Measurements from ENCODE around the gene SYTL3. TPM values are rescaled to one million over a fixed set of nuclear protein-coding genes. Genes with fewer than 3 reads are reported as not detected.

SYTL3 gene
- total and polyA plus RNA-seq, 2 donors (not counting 1 experiment from before 2014, with no cell fraction given), result 1.1 to 5.4 TPM

- Mint-ChIP-seq H3K4me3 (no peak overlapping the region), H3K27me3 (no peaks in the 10 kb centered on the region), H3K4me1 (no peaks in the 10 kb centered on the region), H3K27ac (peak overlapping the region; percentile 76), H3K9me3 (ENCODE audit: insufficient read depth) (no peaks in the 10 kb centered on the region)
- ATAC-seq (ENCODE audit: low read depth), result no peak
- ChIA-PET CTCF (interaction anchor here (0.5 to 1.5 kb wide), 6 partner anchors 10 to 202 kb away, joined by 3 to 5 read pairs (median 4); no protein-coding TSS in a partner anchor), POLR2A (interaction anchor here (0.6 kb wide), 2 partner anchors 22 to 53 kb away, joined by 3 to 6 read pairs; no protein-coding TSS in a partner anchor)
- Histone ChIP-seq H3K9ac (ENCODE audit: low read length) (no peak overlapping the region), H3K9me3 (ENCODE audit: control extremely low read depth in 1 of 3, control insufficient read depth in 2 of 3, insufficient read depth in 1 of 3, low read length in 2 of 3) (no peaks in the 10 kb centered on the region), H3K4me2 (replicated peaks; ENCODE audit: low read depth, low read length, poor library complexity, severe bottlenecking) (no peak overlapping the region), H2AFZ (ENCODE audit: insufficient read depth, low read depth, low read length, poor library complexity, severe bottlenecking) (no peak overlapping the region), H3K4me3 (ENCODE audit: control extremely low read depth in 1 of 5, extremely low read depth in 1 of 5, insufficient read depth in 1 of 5, low read depth in 2 of 5, low read length in 4 of 5) (no peak overlapping the region), H3K4me1 (ENCODE audit: control insufficient read depth in 2 of 2, insufficient read depth in 2 of 2, low read length in 2 of 2) (no peaks in the 10 kb centered on the region), H3K36me3 (replicated peaks in 1 of 2; ENCODE audit: control extremely low read depth in 1 of 2, control insufficient read depth in 1 of 2, extremely low read depth in 1 of 2, insufficient read depth in 2 of 2, low read length in 1 of 2) (peaks cover 34 to 100% of the 10 kb centered on the region in 2 experiments), H3K27ac (ENCODE audit: low read length in 2 of 2) (no peak overlapping the region), H4K20me1 (ENCODE audit: control insufficient read depth, insufficient read depth, low read length, poor library complexity, severe bottlenecking) (peaks cover 97% of the 10 kb centered on the region), H3K27me3 (replicated peaks in 1 of 4; ENCODE audit: control extremely low read depth in 1 of 4, control insufficient read depth in 3 of 4, insufficient read depth in 4 of 4, low read length in 3 of 4) (no peaks in the 10 kb centered on the region), H3K79me2 (ENCODE audit: control insufficient read depth, insufficient read depth, low read length) (peaks cover 34% of the 10 kb centered on the region)
- TF ChIP-seq CTCF (IDR thresholded peaks at IDR 0.05) (no peak), EZH2 (IDR thresholded peaks at IDR 0.05; ENCODE audit: borderline replicate concordance, insufficient read depth, low read depth, low read length, poor library complexity, severe bottlenecking) (no peak)
- intact Hi-C loops (cut with micrococcal nuclease), result loop anchor here (5.0 kb wide), 1 partner anchor 37 kb away; no protein-coding TSS in a partner anchor
- DNase-seq, result no peak
- 96% methylated on average over 15 of the region's 18 CpGs for WGBS (ENCODE audit: insufficient coverage)
These were observed 120.0 kb downstream of the SYTL3 start for GRCh38 chr6:158769771-158770432.

Measured in B cell (primary cell).